OCI-LY7 (cell line): Measurements from ENCODE around the gene PHYKPL. TPM values are rescaled to one million over a fixed set of nuclear protein-coding genes. Genes with fewer than 3 reads are reported as not detected.

Source experiments
- BruUV-seq: library from RNA; stranded (reverse); fragments of 400-500 nt; replicated peaks from 2 replicates; lab custom pipeline; 2021; lab: Mats Ljungman, UMichigan
- CTCF ChIA-PET: fragments of 300-600 bp; sonication (Branson Sonifier 250); formaldehyde crosslinking; loops from one replicate; lab custom pipeline; 2022; ENCODE audit warnings: antibody characterized with exemption; ENCODE audit not compliant: unreplicated experiment; lab: Charles Lee
- POLR2A ChIA-PET: fragments of 300-600 bp; sonication (Branson Sonifier 250); formaldehyde crosslinking; loops from one replicate; lab custom pipeline; 2022; ENCODE audit warnings: antibody characterized with exemption; lab: Charles Lee
- DNase-seq: peaks from one replicate; pipeline ENCODE4 v3.0.0-alpha.2; 2015; ENCODE audit warnings: low spot score
- H2AFZ ChIP-seq: fragments of 200-600 bp; sonication (generic), shearing (Covaris generic); 2 replicates; pipeline ENCODE4 v1.6.1; 2014; ENCODE audit warnings: mild to moderate bottlenecking, antibody characterized with exemption, low read length, moderate library complexity
- H3K27ac ChIP-seq: fragments of 200-600 bp; sonication (generic); 2 replicates; pipeline ENCODE4 v1.5.1; 2014; ENCODE audit warnings: mixed run types, low read depth, mild to moderate bottlenecking, moderate library complexity, low read length, inconsistent platforms; ENCODE audit not compliant: poor library complexity, severe bottlenecking
- H3K36me3 ChIP-seq: fragments of 200-600 bp; sonication (generic); 2 replicates; pipeline ENCODE4 v1.6.1; 2014; ENCODE audit warnings: mild to moderate bottlenecking, antibody characterized with exemption, low read length, moderate library complexity, mixed read lengths; ENCODE audit not compliant: insufficient read depth
- H3K4me1 ChIP-seq: fragments of 200-600 bp; sonication (generic); 2 replicates; pipeline ENCODE4 v1.5.1; 2014; ENCODE audit warnings: mild to moderate bottlenecking, low read length; ENCODE audit not compliant: insufficient read depth, poor library complexity, severe bottlenecking
- H3K4me2 ChIP-seq: fragments of 200-600 bp; sonication (generic); 2 replicates; pipeline ENCODE4 v1.6.1; 2014; ENCODE audit warnings: mild to moderate bottlenecking, low read length
- H3K4me3 ChIP-seq: fragments of 200-600 bp; sonication (generic); 2 replicates; pipeline ENCODE4 v1.5.1; 2014; ENCODE audit warnings: mild to moderate bottlenecking, low read depth, low read length; ENCODE audit not compliant: poor library complexity, severe bottlenecking
- H3K79me2 ChIP-seq: fragments of 200-600 bp; sonication (generic); 2 replicates; pipeline ENCODE4 v1.6.1; 2016; ENCODE audit warnings: low read depth, mild to moderate bottlenecking, low read length, moderate library complexity, mixed read lengths; ENCODE audit not compliant: insufficient read depth
- H3K9me2 ChIP-seq: fragments of 200-600 bp; sonication (generic); 2 replicates; pipeline ENCODE4 v1.6.1; 2016; ENCODE audit warnings: mild to moderate bottlenecking, low read length, mixed read lengths; ENCODE audit not compliant: insufficient read depth
- H3K9me3 ChIP-seq: fragments of 200-600 bp; sonication (generic); 2 replicates; pipeline ENCODE4 v1.6.1; 2014; ENCODE audit warnings: mild to moderate bottlenecking, mixed run types, low read length, mixed read lengths
- H4K20me1 ChIP-seq: fragments of 200-600 bp; sonication (generic); 2 replicates; pipeline ENCODE4 v1.6.1; 2014; ENCODE audit warnings: mild to moderate bottlenecking, antibody characterized with exemption, low read length, moderate library complexity, mixed read lengths; ENCODE audit not compliant: insufficient read depth
- EZH2phosphoT487 ChIP-seq: fragments of 200-600 bp; sonication (generic); IDR thresholded peaks from 2 replicates; pipeline ENCODE4 v1.6.1; 2018; ENCODE audit warnings: low read depth, borderline replicate concordance, mild to moderate bottlenecking, mixed run types, antibody characterized with exemption, low read length, moderate library complexity, mixed read lengths
- intact Hi-C: fragments of 100-400 bp; cut with micrococcal nuclease; formaldehyde crosslinking; loops from one replicate; pipeline ENCODE4 v1.10.0; 2022; ENCODE audit not compliant: unreplicated experiment
- total RNA-seq, 2 experiments: library from RNA; depleted of rRNA in 1 of 2; stranded (reverse); fragments of >200 nt in 1 of 2; shearing (Covaris generic) in 1 of 2; gene quantifications; 2 replicates each; pipeline ENCODE4 v1.2.3, GENCODE V29; 2014 to 2022
- TF ChIP-seq, protein P1 (sequence below): fragments of 200-600 bp; sonication (generic); conservative IDR thresholded peaks from 2 replicates; pipeline ENCODE4 v1.5.1; 2014; ENCODE audit warnings: mild to moderate bottlenecking, antibody characterized with exemption, low read length, moderate library complexity, mixed read lengths

PHYKPL gene
- total RNA-seq, 2 experiments from 2014 or later: 86.3 to 146 TPM

DNA sequence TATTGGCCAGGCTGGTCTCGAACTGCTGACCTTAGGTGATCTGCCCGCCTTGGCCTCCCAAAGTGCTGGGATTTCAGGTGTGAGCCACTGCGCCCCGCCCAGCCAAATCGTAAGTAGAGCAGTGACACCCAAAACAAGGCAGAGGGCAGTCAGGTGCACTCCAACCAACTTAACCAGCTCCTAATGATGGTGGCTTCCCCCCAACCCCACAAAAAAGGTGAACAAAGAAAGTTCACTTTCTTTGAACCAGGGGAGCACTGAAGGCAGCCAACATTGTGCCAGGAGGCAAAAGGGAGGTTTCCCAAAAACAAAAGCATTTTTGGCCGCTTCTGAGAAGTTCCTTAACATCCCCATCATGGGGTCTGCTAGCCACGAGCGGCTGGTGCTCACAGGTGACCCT is 55.0 kb downstream of the PHYKPL start:
- ChIA-PET CTCF (interaction anchor here (0.6 to 1.0 kb wide), 2 partner anchors 25 to 102 kb away, joined by 3 read pairs; no protein-coding TSS in a partner anchor), POLR2A (no interaction called here)
- no TSS peak for BruUV-seq

DNA sequence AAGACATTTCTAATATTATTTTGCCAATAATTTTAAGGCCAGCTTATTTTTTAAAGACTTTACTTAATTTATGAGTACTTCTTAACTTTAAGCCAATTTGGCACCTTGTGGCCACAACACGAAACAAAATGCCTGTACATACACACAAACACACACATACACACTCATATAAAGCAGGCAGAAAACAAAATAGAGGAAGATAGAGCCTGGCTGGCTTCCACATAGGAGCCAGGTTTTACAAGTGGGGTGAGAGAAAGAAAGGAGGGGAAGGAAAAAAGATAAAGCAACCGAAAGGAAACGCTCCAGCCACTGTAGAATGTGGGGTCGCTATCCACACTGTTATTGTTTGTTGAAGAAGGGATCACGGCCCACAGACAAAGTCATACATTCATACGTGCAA is 55.8 kb downstream of the PHYKPL start:
- H3K4me3 ChIP-seq: no peak overlapping the region
- H3K79me2 ChIP-seq: no peaks in the 10 kb centered on the region
- no peaks in the 10 kb centered on the region for H3K9me2 ChIP-seq
- no peaks in the 10 kb centered on the region for H4K20me1 ChIP-seq
- POLR2A ChIA-PET: no interaction called here
- H3K27ac ChIP-seq: no peak overlapping the region
- no peak overlapping the region for H2AFZ ChIP-seq
- no TSS peak for BruUV-seq
- H3K4me2 ChIP-seq: no peak overlapping the region
- TF ChIP-seq, protein P1, sequence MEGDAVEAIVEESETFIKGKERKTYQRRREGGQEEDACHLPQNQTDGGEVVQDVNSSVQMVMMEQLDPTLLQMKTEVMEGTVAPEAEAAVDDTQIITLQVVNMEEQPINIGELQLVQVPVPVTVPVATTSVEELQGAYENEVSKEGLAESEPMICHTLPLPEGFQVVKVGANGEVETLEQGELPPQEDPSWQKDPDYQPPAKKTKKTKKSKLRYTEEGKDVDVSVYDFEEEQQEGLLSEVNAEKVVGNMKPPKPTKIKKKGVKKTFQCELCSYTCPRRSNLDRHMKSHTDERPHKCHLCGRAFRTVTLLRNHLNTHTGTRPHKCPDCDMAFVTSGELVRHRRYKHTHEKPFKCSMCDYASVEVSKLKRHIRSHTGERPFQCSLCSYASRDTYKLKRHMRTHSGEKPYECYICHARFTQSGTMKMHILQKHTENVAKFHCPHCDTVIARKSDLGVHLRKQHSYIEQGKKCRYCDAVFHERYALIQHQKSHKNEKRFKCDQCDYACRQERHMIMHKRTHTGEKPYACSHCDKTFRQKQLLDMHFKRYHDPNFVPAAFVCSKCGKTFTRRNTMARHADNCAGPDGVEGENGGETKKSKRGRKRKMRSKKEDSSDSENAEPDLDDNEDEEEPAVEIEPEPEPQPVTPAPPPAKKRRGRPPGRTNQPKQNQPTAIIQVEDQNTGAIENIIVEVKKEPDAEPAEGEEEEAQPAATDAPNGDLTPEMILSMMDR: no peak
- TF ChIP-seq EZH2phosphoT487: no peak
- H3K4me1 ChIP-seq: peaks cover 1% of the 10 kb centered on the region
- CTCF ChIA-PET: no interaction called here
- no peak for DNase-seq
- peaks cover 4% of the 10 kb centered on the region; the same call in 1 of the 2 replicates for H3K9me3 ChIP-seq
- intact Hi-C loops: no loop called here
- no peaks in the 10 kb centered on the region for H3K36me3 ChIP-seq

More for the DNA sequence above, 55.0 kb downstream of the PHYKPL start:
- TF ChIP-seq EZH2phosphoT487: no peak
- TF ChIP-seq, protein P1: peak; percentile 40; the same call in 1 of the 2 replicates
- Histone ChIP-seq H3K36me3 (no peaks in the 10 kb centered on the region), H3K4me1 (peaks cover 9% of the 10 kb centered on the region), H2AFZ (no peak overlapping the region), H3K9me2 (no peaks in the 10 kb centered on the region), H3K9me3 (peaks cover 4% of the 10 kb centered on the region; the same call in 1 of the 2 replicates), H3K4me2 (no peak overlapping the region), H3K79me2 (no peaks in the 10 kb centered on the region), H3K4me3 (no peak overlapping the region), H3K27ac (no peak overlapping the region), H4K20me1 (no peaks in the 10 kb centered on the region)
- intact Hi-C loops: no loop called here
- no peak for DNase-seq

DNA sequence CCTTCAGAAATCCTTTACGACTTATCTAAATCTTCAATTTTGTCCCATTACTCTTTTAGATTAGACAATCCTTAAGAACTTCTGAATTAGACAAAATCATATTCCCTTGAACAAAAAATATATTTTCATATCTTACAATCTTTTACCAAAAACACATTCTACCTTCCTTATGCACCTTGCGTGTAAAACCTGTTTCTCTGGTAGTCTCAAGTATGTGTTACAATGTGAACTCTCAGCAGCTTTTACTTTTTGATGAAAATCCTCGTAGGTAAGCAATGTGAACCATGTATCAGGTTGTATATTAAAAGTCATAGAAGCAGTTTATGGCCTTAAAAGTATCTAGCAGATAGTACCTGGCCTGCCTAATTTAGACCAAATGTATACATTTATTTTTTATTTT is 58.1 kb downstream of the PHYKPL start:
- CTCF ChIA-PET: no interaction called here
- intact Hi-C loops: no loop called here
- POLR2A ChIA-PET: interaction anchor here (0.6 kb wide), 1 partner anchor 10 kb away, joined by 3 read pairs; no protein-coding TSS in a partner anchor

More for the DNA sequence above, 58.1 kb downstream of the PHYKPL start:
- Histone ChIP-seq H3K79me2 (no peaks in the 10 kb centered on the region), H3K27ac (no peak overlapping the region), H3K4me3 (no peak overlapping the region), H2AFZ (no peak overlapping the region), H3K4me1 (no peaks in the 10 kb centered on the region), H3K4me2 (no peak overlapping the region), H3K9me3 (peaks cover 1% of the 10 kb centered on the region; the same call in 1 of the 2 replicates), H3K36me3 (no peaks in the 10 kb centered on the region), H4K20me1 (no peaks in the 10 kb centered on the region), H3K9me2 (no peaks in the 10 kb centered on the region)
- no peak for DNase-seq
- no TSS peak for BruUV-seq
- TF ChIP-seq, protein P1: no peak
- no peak for TF ChIP-seq EZH2phosphoT487
